H1 (cell line): Measurements from ENCODE around the gene CST7. TPM values are rescaled to one million over a fixed set of nuclear protein-coding genes. Genes with fewer than 3 reads are reported as not detected.
"Not testable (repeated sequence)": the region's sequence is repeated elsewhere in the genome, so short reads cannot be mapped to it uniquely, and the experiment has no call there.

Experiments
- CTCF ChIA-PET: fragments of 300-600 bp; sonication (Branson Sonifier 250); formaldehyde crosslinking; loops from one replicate; lab custom pipeline; 2021; ENCODE audit not compliant: partially characterized antibody; lab: Charles Lee
- POLR2A ChIA-PET: fragments of 300-600 bp; sonication (Branson Sonifier 250); formaldehyde crosslinking; loops from one replicate; lab custom pipeline; 2021; ENCODE audit warnings: inconsistent platforms; ENCODE audit not compliant: partially characterized antibody; lab: Charles Lee
- DNase-seq, 2 experiments: peaks; one replicate each; pipeline versions ENCODE4 v3.0.0 to v3.0.0-alpha.2; 2010 to 2022; ENCODE audit warnings: low spot score in 2 of 2, low read depth in 1 of 2, mixed read lengths in 1 of 2
- FAIRE-seq: peaks from 2 replicates; lab custom pipeline; 2011; peaks lifted over from hg19 to GRCh38; lab: Jason Lieb, UNC
- H2AFZ ChIP-seq: 2 replicates; pipeline ENCODE4 v1.8.1; 2012; ENCODE audit warnings: low read length, inconsistent platforms
- H2AK5ac ChIP-seq: 2 replicates; pipeline ENCODE4 v1.6.1; 2013; ENCODE audit warnings: low read depth, low read length
- H2BK120ac ChIP-seq: replicated peaks from 2 replicates; pipeline ENCODE3; 2013; ENCODE audit warnings: low read depth, low read length, inconsistent platforms
- H2BK12ac ChIP-seq: 2 replicates; pipeline ENCODE4 v1.6.1; 2013; ENCODE audit warnings: low read depth, low read length
- H2BK15ac ChIP-seq: 2 replicates; pipeline ENCODE4 v1.6.1; 2013; ENCODE audit warnings: low read length
- H2BK20ac ChIP-seq: 2 replicates; pipeline ENCODE4 v1.6.1; 2013; ENCODE audit warnings: low read length
- H2BK5ac ChIP-seq: 2 replicates; pipeline ENCODE4 v1.6.1; 2013; ENCODE audit warnings: low read depth, low read length
- H3K14ac ChIP-seq: 2 replicates; pipeline ENCODE4 v1.6.1; 2013; ENCODE audit warnings: inconsistent platforms; ENCODE audit not compliant: insufficient read length
- H3K18ac ChIP-seq: 2 replicates; pipeline ENCODE4 v1.6.1; 2013; ENCODE audit warnings: low read length; ENCODE audit errors: extremely low read depth
- H3K23ac ChIP-seq: 2 replicates; pipeline ENCODE4 v1.6.1; 2013; ENCODE audit warnings: inconsistent platforms; ENCODE audit not compliant: insufficient read length
- H3K23me2 ChIP-seq: 2 replicates; pipeline ENCODE4 v1.6.1; 2013; ENCODE audit warnings: low read depth, low read length
- H3K27ac ChIP-seq: 2 replicates; pipeline ENCODE4 v1.6.1; 2011; ENCODE audit warnings: low read depth, low read length, inconsistent platforms
- H3K27me3 ChIP-seq, 4 experiments: replicated peaks in 1 of 4; 1 replicate in 1 of 4; 2 replicates in 3 of 4; pipeline versions ENCODE4 v1.6.1 to v1.8.1; 2011 to 2013; ENCODE audit warnings: low read length in 3 of 4, mild to moderate bottlenecking in 3 of 4, inconsistent platforms in 2 of 4, mixed read lengths in 2 of 4, moderate library complexity in 1 of 4; ENCODE audit not compliant: control insufficient read depth in 3 of 4, insufficient read depth in 3 of 4; ENCODE audit errors: extremely low read depth in 1 of 4
- H3K36me3 ChIP-seq, 4 experiments: 2 replicates each; pipeline versions ENCODE4 v1.6.1 to v1.8.1; 2011 to 2013; ENCODE audit warnings: mild to moderate bottlenecking in 4 of 4, low read length in 3 of 4, moderate library complexity in 2 of 4, control low read depth in 1 of 4, inconsistent platforms in 1 of 4; ENCODE audit not compliant: insufficient read depth in 4 of 4, control insufficient read depth in 2 of 4
- H3K4ac ChIP-seq: replicated peaks from 2 replicates; pipeline ENCODE3; 2013; ENCODE audit warnings: low read length, low read depth, mixed read lengths, inconsistent platforms; ENCODE audit not compliant: insufficient read length
- H3K4me1 ChIP-seq, 4 experiments: replicated peaks in 1 of 4; 1 replicate in 1 of 4; 2 replicates in 3 of 4; pipeline versions ENCODE4 v1.6.1 to v1.8.1; 2011 to 2013; ENCODE audit warnings: low read length in 3 of 4, inconsistent platforms in 2 of 4, mixed read lengths in 1 of 4; ENCODE audit not compliant: insufficient read depth in 4 of 4, control insufficient read depth in 3 of 4
- H3K4me2 ChIP-seq, 2 experiments: 2 replicates each; pipeline versions ENCODE4 v1.6.1 to v1.8.1; 2011 to 2013; ENCODE audit warnings: low read depth in 2 of 2, low read length in 2 of 2, control low read depth in 1 of 2, inconsistent platforms in 1 of 2, mild to moderate bottlenecking in 1 of 2; ENCODE audit not compliant: insufficient read depth in 1 of 2
- H3K4me3 ChIP-seq, 4 experiments: fragments of 200-600, 300-600 bp in 1 of 4; sonication (generic), shearing (Covaris generic), sonication (Bioruptor Twin) in 1 of 4; 2 replicates each; pipeline versions ENCODE4 v1.5.1 to v1.8.1; 2011 to 2016; ENCODE audit warnings: low read length in 4 of 4, low read depth in 3 of 4, control low read depth in 2 of 4, inconsistent platforms in 2 of 4, mild to moderate bottlenecking in 2 of 4, mixed read lengths in 1 of 4, moderate library complexity in 1 of 4; ENCODE audit not compliant: insufficient read depth in 2 of 4; ENCODE audit errors: extremely low read depth in 1 of 4
- H3K56ac ChIP-seq: replicated peaks from 2 replicates; pipeline ENCODE3; 2013; ENCODE audit warnings: low read depth, mild to moderate bottlenecking, mixed read lengths, low read length, inconsistent platforms; ENCODE audit not compliant: insufficient read length
- H3K79me1 ChIP-seq: 2 replicates; pipeline ENCODE4 v1.6.1; 2013; ENCODE audit warnings: low read depth, low read length, control low read depth
- H3K79me2 ChIP-seq, 2 experiments: 2 replicates each; pipeline versions ENCODE4 v1.6.1 to v1.8.1; 2012 to 2013; ENCODE audit warnings: low read length in 2 of 2, mild to moderate bottlenecking in 2 of 2, inconsistent platforms in 1 of 2; ENCODE audit not compliant: insufficient read depth in 2 of 2, control insufficient read depth in 1 of 2
- H3K9ac ChIP-seq, 4 experiments: replicated peaks in 1 of 4; 1 replicate in 1 of 4; 2 replicates in 3 of 4; pipeline versions ENCODE4 v1.6.1 to v1.8.1; 2011 to 2013; ENCODE audit warnings: low read depth in 3 of 4, low read length in 3 of 4, control low read depth in 2 of 4, mild to moderate bottlenecking in 2 of 4, moderate library complexity in 2 of 4, inconsistent platforms in 1 of 4; ENCODE audit errors: extremely low read depth in 1 of 4
- H3K9me3 ChIP-seq, 2 experiments: 2 replicates each; pipeline versions ENCODE4 v1.6.1 to v1.8.1; 2012 to 2013; ENCODE audit warnings: mild to moderate bottlenecking in 2 of 2, moderate library complexity in 2 of 2, control low read depth in 1 of 2, inconsistent platforms in 1 of 2, low read depth in 1 of 2, low read length in 1 of 2, mixed read lengths in 1 of 2; ENCODE audit not compliant: insufficient read depth in 2 of 2
- H4K20me1 ChIP-seq, 2 experiments: replicated peaks in 1 of 2; 2 replicates each; pipeline versions ENCODE3 to v1.8.1; 2011 to 2013; ENCODE audit warnings: inconsistent platforms in 2 of 2, low read length in 2 of 2, mild to moderate bottlenecking in 1 of 2; ENCODE audit not compliant: insufficient read depth in 2 of 2, control insufficient read depth in 1 of 2
- H4K5ac ChIP-seq: 2 replicates; pipeline ENCODE4 v1.6.1; 2013; ENCODE audit warnings: low read length, low read depth, mixed read lengths, inconsistent platforms; ENCODE audit not compliant: insufficient read length
- H4K8ac ChIP-seq: 2 replicates; pipeline ENCODE4 v1.8.0; 2013; ENCODE audit warnings: mild to moderate bottlenecking, moderate library complexity, low read length, inconsistent platforms; ENCODE audit not compliant: insufficient read depth; ENCODE audit errors: extremely low read depth
- H4K91ac ChIP-seq: replicated peaks from 2 replicates; pipeline ENCODE3; 2013; ENCODE audit warnings: low read length, mixed read lengths, inconsistent platforms; ENCODE audit not compliant: insufficient read length
- WGBS, 2 experiments: shearing (Covaris generic) in 1 of 2; methylation state at CpG; one replicate each; pipeline versions ENCODE4 v1.1.6 to v1.1.7; 2013 to 2015; ENCODE audit warnings: low lambda C conversion rate in 2 of 2, mixed read lengths in 2 of 2, inconsistent platforms in 1 of 2, low coverage in 1 of 2, missing lambda C conversion rate in 1 of 2; ENCODE audit not compliant: insufficient replicate concordance in 2 of 2, insufficient coverage in 1 of 2, insufficient read length in 1 of 2; ENCODE audit errors: extremely low coverage in 1 of 2, missing lambda C conversion rate in 1 of 2; 5-methylcytosine and 5-hydroxymethylcytosine counted together
- polyA plus RNA-seq, 7 experiments: library from polyadenylated mRNA; depleted of rRNA in 3 of 7; stranded (reverse) in 5 of 7; unstranded in 2 of 7; fragments of >200 nt in 5 of 7; fragments of 200-250 nt in 2 of 7; gene quantifications; 1 replicate in 5 of 7; 2 replicates in 1 of 7; 4 replicates in 1 of 7; pipeline versions ENCODE4 v1.2.1 to v1.2.3, GENCODE V29; 2011 to 2013; ENCODE audit warnings: missing spikeins in 2 of 7, mixed read lengths in 2 of 7
- total RNA-seq: library from RNA; stranded (reverse); fragmentation: NEBNext Ultra II Directional; extraction: Animal tissue kit (Norgen Biotek cat#: 25700); gene quantifications from 2 replicates; pipeline ENCODE4 v1.2.1, GENCODE V29; 2021

The CST7 gene
- total and polyA plus RNA-seq, 2 of the 8 experiments (the other 6 are each of a cell fraction or from before 2014, with no cell fraction given) = not detected

DNA sequence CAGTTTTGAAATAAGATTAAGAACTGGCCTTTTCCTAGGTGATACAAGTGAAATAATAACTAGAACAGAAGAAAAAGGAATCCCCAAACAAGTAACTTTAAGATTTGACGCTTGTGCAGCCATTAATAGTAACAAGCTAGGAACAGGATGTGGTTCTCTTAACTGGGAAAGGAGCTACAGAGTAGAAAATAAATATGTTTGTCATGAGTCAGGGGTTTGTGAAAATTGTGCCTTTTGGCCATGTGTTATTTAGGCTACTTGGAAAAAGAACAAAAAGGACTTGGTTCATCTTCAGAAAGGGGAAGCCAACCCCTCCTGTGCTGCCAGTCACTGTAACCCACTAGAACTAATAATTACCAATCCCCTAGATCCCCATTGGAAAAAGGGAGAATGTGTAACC is 17.2 kb upstream of the CST7 start:
- H2BK120ac ChIP-seq, H3K27me3 ChIP-seq, H2AFZ ChIP-seq, H3K4ac ChIP-seq, H3K36me3 ChIP-seq, H2AK5ac ChIP-seq, H4K5ac ChIP-seq, H2BK5ac ChIP-seq, H2BK15ac ChIP-seq, H2BK20ac ChIP-seq, H3K4me3 ChIP-seq, FAIRE-seq, H3K4me1 ChIP-seq, H3K18ac ChIP-seq, H4K91ac ChIP-seq, H3K14ac ChIP-seq, H4K20me1 ChIP-seq, H3K4me2 ChIP-seq, H3K27ac ChIP-seq, H3K79me1 ChIP-seq, POLR2A ChIA-PET, H3K9ac ChIP-seq, H2BK12ac ChIP-seq, H3K79me2 ChIP-seq, DNase-seq, H4K8ac ChIP-seq, H3K56ac ChIP-seq, H3K23me2 ChIP-seq, H3K23ac ChIP-seq: not testable (repeated sequence)
- H3K9me3 ChIP-seq = peaks cover 8 to 12% of the 10 kb centered on the region in 2 experiments; a peak in 3 of 4 replicates
- WGBS, 2 experiments = 83% methylated on average over 1 of the region's 1 CpG; no CpG with 5 or more reads in 1 of the 2 experiments
- CTCF ChIA-PET = interaction anchor here (0.6 to 5.4 kb wide), 10 partner anchors 9 to 1045 kb away, joined by 3 to 48 read pairs (median 5); no protein-coding TSS in a partner anchor
